HG02885 (cell line): ENCODE results near the gene HNF1A.
"Not testable (repeated sequence)": the region's sequence is repeated elsewhere in the genome, so short reads cannot be mapped to it uniquely, and the experiment has no call there.

Experiments
- ATAC-seq: cut with Tn5 transposase; IDR thresholded peaks from one replicate; pipeline ENCODE4 v1.9.1; 2021; ENCODE audit warnings: mild to moderate bottlenecking; ENCODE audit not compliant: unreplicated experiment, poor library complexity

HNF1A gene, protein sequence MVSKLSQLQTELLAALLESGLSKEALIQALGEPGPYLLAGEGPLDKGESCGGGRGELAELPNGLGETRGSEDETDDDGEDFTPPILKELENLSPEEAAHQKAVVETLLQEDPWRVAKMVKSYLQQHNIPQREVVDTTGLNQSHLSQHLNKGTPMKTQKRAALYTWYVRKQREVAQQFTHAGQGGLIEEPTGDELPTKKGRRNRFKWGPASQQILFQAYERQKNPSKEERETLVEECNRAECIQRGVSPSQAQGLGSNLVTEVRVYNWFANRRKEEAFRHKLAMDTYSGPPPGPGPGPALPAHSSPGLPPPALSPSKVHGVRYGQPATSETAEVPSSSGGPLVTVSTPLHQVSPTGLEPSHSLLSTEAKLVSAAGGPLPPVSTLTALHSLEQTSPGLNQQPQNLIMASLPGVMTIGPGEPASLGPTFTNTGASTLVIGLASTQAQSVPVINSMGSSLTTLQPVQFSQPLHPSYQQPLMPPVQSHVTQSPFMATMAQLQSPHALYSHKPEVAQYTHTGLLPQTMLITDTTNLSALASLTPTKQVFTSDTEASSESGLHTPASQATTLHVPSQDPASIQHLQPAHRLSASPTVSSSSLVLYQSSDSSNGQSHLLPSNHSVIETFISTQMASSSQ

DNA sequence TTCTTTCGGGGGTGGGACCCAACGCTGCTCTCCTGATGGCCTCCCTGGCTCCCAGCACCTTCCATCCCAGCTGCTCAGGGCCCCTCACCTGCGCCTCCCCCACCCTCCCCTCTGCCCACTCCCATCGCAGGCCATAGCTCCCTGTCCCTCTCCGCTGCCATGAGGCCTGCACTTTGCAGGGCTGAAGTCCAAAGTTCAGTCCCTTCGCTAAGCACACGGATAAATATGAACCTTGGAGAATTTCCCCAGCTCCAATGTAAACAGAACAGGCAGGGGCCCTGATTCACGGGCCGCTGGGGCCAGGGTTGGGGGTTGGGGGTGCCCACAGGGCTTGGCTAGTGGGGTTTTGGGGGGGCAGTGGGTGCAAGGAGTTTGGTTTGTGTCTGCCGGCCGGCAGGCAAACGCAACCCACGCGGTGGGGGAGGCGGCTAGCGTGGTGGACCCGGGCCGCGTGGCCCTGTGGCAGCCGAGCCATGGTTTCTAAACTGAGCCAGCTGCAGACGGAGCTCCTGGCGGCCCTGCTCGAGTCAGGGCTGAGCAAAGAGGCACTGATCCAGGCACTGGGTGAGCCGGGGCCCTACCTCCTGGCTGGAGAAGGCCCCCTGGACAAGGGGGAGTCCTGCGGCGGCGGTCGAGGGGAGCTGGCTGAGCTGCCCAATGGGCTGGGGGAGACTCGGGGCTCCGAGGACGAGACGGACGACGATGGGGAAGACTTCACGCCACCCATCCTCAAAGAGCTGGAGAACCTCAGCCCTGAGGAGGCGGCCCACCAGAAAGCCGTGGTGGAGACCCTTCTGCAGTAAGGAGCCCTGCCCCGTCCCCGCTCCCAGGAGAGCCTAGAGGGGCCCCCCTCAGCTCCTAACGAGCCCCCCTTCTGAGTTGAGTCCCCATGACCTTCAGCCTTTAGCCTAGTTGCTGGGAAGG is at the start of gene HNF1A:
HNF1A (plus strand) TSS at position 248 of the 924 bp plus-strand sequence; CDS start at position 474, 226 bp downstream.
- no peak for ATAC-seq

DNA sequence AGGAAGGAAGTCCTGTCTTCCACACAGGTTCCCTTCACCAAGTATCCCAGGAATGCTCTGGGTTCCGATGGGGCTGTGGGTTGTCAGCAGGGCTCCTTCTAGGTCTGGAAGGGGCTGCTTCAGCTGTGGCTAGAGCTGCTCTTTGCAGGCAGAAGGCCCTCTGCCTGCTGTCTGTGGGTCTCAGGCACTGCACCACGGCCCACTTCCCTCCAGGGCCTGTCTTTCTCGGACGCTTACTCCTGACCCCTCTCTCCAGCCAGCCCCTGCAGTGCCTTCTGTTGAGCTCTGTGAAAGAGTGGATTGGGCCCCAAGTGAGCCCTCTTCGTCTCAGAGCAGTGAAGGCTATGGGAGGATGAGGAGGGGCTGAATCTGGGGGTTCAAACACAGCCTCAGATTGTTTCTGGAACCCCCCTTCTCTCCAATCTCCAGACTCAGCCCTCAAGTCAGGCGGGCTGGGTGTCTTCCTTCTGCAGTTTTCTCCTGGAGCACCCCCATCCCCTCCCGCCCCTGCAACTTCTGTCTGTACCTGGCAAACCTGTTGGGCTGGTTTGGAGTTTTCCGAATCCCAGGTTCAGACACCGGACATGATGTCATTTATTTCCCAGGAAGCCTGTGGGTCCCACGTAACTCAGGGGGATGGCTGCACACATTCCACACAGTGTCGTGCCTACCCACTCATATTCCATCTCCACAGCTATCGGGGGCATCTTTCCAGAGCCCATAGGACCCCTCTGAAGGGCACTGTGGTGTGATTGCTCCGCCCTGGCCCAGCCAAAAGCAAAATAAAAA is 49.3 kb upstream of the HNF1A start:
- no peak for ATAC-seq

DNA sequence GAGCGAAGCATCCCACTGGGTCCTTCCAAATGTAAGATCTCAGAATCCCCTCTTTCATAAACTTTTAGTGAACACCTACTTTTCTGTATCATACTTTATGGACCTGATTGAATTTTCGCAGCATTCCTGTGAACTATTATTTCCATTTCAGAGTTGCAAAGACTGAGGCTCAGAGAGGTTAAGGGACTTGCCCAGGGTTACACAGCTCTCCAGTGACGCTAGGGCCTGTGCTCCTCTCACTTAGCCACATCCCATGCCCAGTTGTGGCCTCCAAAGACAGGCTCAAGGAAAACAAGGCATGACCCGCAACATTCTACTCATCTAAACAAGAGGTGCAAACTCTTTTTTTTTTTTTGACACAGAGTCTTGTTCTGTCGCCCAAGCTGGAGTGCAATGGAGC is 48.3 kb upstream of the HNF1A start:
- ATAC-seq = no peak

DNA sequence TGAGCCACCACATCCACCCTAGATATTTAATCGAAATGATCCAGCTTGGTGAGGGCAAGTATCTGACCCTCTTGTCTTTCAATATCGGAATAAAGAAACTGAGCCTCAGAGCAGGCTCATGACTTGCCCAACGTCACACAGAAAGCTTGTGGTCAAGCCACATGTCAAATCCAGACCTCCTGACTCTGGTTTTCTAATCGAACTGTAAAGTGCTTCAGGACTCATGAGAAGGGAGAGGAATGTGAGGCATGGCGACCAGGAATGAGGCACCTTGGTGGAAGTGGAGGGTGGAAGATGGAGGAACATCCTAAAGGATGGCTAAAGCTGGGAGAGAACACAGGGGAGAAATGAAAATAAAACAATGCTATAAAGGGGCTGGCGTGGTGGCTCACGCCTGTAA is 46.3 kb upstream of the HNF1A start:
- no peak for ATAC-seq

DNA sequence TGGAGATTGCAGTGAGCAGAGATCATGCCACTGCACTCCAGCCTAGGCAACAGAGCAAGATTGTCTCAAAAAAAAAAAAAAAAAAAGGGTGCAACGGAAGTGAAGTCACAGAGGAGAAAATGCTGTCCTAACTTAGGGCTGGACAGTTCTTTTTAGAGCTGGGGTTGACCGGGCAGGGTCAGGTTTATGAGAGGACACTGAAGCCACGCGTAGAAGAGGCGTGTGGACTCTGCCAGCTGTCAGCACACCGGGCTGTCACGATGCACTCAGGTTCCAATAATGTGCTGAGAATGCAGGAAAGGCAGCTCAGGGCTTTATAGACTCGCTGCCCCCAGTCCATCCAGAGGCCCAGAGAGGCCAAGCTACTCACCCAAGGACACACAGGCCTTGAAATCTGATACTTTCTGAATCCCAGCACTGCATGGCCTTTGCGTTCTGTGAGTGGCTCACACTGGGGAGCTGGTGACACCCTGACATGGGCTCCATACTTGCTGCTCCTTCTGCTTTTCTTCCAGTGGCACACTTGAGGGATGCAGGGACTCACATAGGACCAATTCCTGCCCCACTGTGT is 45.3 kb upstream of the HNF1A start:
- no peak for ATAC-seq

DNA sequence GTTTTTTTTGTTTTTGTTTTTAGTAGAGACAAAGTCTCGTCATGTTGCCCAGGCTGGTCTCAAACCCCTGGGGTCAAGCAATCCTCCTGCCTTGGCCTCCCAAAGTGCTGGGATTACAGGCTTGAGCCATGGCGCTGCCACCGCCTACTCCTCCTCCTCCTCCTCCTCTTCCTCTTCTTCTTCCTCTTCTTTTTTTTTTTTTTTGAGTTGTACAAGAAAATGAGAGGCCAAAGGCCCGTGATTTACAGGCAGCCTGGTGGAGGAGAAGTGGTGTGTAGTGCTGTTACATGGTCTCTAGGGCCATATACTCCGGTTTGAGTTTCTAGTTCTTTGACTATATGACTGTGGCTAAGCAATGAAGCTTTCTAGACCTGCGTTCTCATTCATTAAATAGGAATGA is 44.6 kb upstream of the HNF1A start:
- ATAC-seq = no peak

DNA sequence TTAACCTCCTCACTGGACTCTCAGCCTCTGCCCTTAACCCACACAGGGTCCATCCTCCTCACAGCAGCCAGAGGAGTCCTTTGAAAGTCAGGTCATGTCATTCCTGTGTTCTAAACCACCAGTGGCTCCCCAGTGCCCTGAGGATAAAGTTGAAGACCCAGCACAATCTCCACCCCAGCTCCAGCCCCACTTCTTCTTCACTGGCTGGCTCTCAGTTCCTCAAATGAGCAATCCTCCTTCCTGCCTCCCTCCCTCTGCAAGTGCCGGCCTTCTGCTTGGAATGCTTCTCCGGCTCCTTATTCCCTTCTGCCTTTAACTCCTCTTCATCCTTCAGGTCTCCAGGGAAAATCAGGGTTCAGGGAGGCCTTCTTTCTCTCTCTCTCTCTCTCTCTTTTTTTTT is 42.1 kb upstream of the HNF1A start:
- ATAC-seq = no peak

DNA sequence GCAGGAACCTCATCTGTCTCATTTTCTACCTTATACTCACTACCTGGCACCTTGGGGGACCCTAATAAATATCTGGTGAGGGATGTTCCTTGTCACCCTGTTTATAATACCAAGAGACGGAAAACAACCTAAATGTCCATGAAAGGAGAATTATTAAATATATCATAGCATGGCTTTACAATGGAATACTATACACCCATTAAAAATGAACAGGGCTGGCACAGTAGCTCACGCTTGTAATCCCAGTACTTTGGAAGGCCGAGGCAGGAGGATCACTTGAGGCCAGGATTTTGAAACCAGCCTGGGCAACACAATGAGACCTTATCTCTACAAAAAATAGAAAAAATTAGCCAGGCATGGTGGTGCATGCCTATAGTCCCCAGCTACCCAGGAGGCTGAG is 39.8 kb upstream of the HNF1A start:
- no peak for ATAC-seq

DNA sequence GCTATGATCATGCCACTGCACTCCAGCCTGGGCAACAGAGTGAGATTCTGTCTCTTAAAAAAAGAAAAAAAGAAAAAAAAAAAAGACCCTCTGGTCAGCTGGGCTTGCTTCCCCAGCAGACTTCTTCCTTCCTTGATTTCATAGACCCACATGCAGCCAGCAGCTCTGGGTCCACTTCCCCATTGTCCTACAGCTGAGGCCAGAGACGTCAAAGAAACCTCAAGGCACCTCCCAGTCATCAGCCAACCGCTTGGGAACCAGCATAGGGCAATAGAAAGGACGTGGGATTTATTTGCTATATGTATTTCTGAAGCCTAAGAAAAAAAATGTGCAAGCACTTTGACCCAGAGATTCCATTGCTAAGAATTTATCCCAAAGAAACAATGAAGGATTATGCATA is 38.8 kb upstream of the HNF1A start:
- ATAC-seq = no peak

DNA sequence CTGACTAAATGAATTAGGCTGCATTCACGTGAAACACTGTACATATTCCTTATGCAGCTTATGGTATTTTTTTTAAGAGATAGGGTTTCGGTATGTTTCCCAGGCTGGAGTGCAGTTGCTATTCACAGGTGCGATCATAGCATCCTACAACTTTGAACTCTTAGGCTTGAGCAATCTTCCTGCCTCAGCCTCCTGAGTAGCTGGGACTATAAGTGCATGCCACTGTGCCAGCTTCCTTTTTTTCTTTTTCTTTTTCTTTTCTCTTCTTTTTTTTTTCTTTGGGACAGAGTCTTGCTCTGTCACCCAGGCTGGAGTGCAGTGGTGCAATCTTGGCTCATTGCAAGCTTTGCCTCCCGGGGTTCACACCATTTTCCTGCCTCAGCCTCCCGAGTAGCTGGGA is 38.3 kb upstream of the HNF1A start:
- ATAC-seq = no peak

DNA sequence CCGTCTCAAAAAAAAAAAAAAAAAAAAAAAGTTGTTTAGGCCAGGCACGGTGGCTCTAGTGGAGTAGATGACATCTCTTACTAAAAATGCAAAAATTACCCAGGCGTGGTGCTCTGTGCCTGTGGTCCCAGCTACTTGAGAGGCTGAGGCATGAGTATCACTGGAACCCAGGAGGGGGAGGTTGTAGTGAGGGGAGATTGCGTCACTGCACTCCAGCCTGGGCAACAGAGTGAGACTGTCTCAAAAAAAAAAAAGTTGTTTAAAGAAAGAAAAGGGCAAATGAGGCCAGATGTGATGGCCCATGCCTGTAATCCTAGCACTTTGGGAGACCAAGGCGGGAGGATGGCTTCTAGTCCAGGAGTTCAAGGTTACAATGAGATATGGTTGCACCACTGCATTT is 37.5 kb upstream of the HNF1A start:
- ATAC-seq = no peak

DNA sequence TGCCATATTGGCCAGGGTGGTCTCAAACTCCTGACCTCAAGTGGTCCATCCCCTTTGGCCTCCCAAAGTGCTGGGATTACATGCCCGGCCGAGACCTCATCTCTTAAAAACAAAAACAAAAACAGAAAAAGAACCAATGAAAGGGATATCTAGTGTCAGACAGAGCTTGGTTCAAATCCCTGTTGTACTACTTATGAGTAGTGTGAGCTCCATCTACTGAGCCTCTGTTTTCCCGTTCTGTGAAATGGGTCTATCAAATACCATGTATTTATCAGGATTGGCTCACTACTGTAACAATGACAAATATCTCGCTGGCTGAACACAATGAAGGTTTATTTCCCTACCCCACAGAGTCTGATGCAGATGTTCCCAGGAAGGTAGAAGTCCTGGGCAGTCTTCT is 36.9 kb upstream of the HNF1A start:
- no peak for ATAC-seq

DNA sequence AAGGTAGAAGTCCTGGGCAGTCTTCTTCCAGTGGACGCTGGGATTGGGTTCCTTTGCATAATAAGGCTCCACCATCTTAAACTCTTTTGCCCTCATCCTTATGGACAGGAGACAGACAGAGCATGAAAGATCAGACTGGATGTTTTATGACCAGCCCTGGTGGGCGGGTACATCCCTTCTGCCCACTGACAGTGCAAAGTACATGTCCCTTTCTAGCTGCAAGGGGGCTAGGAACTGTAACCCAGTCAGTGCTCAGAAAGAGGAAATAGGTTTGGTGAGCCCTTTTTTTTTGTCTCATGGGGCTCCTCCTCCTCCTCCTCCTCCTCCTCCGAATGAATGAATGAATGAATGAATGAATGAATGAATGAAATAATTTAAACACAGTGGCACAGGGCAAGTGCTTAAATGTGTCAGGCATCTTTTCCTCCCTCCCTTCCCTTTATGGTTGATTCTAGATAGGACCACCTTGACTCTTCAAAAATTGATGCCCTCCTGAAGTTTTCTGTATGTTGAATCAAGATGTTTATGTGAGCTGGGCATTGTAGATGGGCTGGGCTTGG is 36.4 kb upstream of the HNF1A start:
- no peak for ATAC-seq

DNA sequence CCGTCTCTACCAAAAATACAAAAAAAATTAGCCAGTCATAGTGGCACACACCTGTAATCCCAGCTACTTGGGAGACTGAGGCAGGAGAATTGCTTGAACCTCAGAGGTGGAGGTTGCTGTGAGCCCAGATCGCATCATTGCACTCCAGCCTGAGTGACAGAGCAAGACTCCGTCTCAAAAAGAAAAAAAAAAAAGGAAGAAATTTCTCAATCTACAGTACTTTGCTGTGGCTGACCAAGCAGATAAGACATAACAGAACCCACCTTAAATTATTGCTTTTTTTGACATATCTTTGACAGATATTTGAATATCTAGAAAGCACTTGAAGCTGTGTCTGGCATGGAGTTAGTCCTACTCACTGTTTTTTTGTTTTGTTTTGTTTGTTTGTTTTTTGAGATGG is 34.9 kb upstream of the HNF1A start:
- no peak for ATAC-seq

DNA sequence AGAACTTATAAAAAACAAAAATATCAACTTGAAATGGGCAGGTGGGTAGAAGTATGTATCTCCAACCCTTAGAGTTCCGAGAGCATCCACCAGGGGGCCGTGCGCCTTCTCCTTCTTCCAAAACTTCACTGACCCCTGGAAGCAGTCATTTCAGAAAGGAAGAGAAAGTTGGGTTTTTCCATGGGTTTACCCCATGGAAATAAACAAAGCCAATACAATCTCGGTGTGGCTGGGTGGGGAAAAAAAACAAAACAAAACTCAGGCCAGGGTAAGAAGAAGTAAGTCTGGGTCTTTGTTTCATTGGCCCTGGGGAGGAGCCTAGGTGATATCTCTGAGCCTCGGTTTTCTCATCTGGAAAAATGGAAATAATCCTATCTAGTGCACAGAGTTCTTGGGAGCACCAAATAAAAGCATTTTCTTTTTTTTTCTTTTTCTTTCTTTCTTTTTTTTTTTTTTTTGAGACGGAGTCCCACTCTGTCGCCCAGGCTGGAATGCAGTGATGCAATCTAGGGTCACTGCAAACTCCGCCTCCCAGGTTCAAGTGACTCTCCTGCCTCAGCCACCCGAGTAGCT is 33.6 kb upstream of the HNF1A start:
- no peak for ATAC-seq

DNA sequence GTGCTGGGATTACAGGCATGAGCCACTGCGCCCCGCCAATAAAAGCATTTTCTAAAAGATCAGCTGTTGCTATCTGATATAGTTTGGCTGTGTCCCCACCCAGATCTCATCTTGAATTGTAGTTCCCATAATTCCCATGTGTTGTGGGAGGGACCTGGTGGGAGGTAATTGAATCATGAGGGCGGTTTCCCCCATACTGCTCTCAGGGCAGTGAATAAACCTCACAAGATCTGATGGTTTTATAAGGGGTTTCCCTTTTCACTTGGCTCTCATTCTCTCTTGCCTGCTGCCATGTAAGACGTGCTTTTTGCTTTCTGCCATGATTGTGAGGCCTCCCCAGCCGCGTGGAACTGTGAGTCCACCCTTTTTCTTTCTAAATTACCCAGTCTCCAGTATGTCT is 32.8 kb upstream of the HNF1A start:
- ATAC-seq = not testable (repeated sequence)

DNA sequence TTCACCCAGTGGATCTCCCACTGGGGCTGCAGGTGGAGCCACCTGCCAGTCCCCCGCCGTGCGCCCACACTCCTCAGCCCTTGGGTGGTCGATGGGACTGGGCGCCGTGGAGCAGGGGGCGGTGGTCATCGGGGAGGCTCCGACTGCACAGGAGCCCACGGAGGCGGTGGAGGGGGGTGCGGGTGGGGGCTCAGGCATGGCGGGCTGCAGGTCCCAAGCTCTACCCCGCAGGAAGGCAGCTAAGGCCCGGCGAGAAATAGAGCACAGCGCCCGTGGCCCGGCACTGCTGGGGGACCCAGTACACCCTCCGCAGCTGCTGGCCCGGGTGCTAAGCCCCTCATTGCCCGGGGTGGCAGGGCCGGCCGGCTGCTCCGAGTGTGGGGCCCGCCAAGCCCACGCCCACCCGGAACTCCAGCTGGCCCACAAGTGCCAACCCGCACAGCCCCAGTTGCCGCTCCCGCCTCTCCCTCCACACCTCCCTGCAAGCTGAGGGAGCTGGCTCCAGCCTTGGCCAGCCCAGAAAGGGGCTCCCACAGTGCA is 28.0 kb upstream of the HNF1A start:
- ATAC-seq = not testable (repeated sequence)

DNA sequence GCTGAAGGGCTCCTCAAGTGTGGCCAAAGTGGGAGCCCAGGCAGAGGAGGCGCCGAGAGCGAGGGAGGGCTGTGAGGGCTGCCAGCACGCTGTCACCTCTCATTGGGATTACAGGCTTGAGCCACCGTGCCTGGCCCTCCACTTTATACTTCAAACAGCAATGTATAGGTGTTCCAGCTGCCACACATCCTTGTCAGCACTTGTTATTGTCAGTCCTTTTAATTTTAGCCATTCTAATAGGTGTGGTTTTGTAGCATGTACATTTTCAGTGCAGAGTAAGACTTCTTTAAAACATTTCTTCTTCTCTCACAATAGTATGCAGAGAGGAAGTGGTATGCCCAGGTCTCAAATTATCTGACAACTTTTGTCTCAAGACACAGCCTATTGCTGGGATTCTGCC is 27.5 kb upstream of the HNF1A start:
- ATAC-seq = no peak

DNA sequence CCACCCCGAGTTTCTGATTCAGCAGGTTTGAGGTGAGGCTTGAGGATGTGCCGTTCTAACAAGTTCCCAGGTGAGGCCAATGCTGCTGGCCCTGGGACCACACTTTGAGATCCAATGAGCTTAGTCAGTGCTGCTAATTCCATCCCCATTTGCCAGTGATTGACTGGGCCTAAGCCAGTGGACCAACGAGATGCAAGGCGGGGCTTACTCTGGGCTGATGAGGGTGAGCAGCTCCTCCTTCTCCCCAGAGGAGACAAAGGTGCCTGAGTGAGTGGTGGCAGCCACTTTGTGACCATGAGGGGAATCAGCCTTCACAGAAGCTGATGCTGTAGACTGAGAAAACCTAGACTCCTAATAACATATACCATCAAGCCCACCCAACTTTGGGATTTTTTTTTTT is 23.1 kb upstream of the HNF1A start:
- ATAC-seq = no peak
